ENCODE data around the gene SRCAP. TPM values are rescaled to one million over a fixed set of nuclear protein-coding genes. Genes with fewer than 3 reads are reported as not detected.

The SRCAP gene
- total RNA-seq, 1 donor from 2014 or later = 24.5 TPM

GRCh38 chr16:30723725-30724355 is 24.9 kb downstream of the SRCAP start:
- peaks cover 67 to 79% of the 10 kb centered on the region in 2 donors for H3K36me3 ChIP-seq
- H3K27me3 ChIP-seq = no peaks in the 10 kb centered on the region
- H3K9me3 ChIP-seq = no peaks in the 10 kb centered on the region
- TF ChIP-seq CTCF (IDR thresholded peaks at IDR 0.05) = no peak
- no peak overlapping the region for H3K27ac ChIP-seq
- no peaks in the 10 kb centered on the region for H3K4me1 ChIP-seq
- DNase-seq (ENCODE audit: low spot score in 2 of 2) = no peak
- intact Hi-C loops (cut with DNase I) = no loop called here
- H3K4me3 ChIP-seq = no peak overlapping the region

DNA sequence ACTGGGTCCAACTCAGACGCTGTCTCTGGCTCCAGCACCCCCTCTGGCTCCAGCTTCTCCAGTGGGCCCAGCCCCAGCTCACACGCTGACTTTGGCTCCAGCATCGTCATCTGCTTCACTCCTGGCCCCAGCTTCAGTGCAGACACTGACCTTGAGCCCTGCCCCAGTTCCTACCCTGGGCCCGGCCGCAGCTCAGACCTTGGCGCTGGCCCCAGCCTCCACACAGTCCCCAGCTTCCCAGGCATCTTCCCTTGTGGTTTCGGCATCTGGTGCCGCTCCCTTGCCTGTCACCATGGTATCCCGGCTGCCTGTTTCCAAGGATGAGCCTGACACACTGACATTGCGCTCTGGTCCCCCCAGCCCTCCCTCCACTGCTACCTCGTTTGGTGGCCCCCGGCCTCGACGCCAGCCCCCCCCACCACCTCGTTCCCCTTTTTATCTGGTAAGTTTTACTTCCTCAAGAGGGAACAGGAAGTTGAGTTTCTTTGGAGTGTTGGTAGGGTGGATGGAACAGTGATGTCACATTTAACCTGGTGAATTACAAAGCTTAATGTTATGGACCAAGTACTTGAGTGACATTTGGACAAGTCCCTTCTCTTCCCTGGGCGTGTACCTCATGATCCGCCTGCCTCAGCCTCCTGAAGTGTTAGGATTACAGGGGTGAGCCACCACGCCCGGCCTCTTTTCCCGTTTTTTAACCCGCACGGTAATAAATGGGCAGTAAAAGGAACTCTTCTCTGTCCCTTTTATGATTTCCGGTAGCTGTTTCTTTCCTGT is 25.9 kb downstream of the SRCAP start:
- intact Hi-C loops (cut with DNase I) = no loop called here
- Histone ChIP-seq H3K27me3 (no peaks in the 10 kb centered on the region), H3K27ac (peak overlapping the region in 1 of 2 donors; percentile 8), H3K4me1 (no peaks in the 10 kb centered on the region), H3K36me3 (peaks cover 68 to 80% of the 10 kb centered on the region in 2 donors), H3K4me3 (no peak overlapping the region), H3K9me3 (no peaks in the 10 kb centered on the region)
- no peak for DNase-seq (ENCODE audit: low spot score in 2 of 2)
- no peak for TF ChIP-seq CTCF (IDR thresholded peaks at IDR 0.05)

- peak overlapping the region in 1 of 2 donors; percentile 8 for H3K27ac ChIP-seq
- no peaks in the 10 kb centered on the region for H3K27me3 ChIP-seq
- H3K4me3 ChIP-seq = no peak overlapping the region
- TF ChIP-seq CTCF (IDR thresholded peaks at IDR 0.05) = no peak
- H3K4me1 ChIP-seq = no peaks in the 10 kb centered on the region
- DNase-seq (ENCODE audit: low spot score in 2 of 2) = no peak
- no peaks in the 10 kb centered on the region for H3K9me3 ChIP-seq
- peaks cover 68 to 80% of the 10 kb centered on the region in 2 donors for H3K36me3 ChIP-seq
- intact Hi-C loops (cut with DNase I) = no loop called here
Observed at GRCh38 chr16:30725418-30725792, 26.4 kb downstream of the SRCAP start.

GRCh38 chr16:30728321-30728720 is 29.4 kb downstream of the SRCAP start:
- no peak for DNase-seq (ENCODE audit: low spot score in 2 of 2)
- H3K36me3 ChIP-seq = peaks cover 62 to 80% of the 10 kb centered on the region in 2 donors
- H3K27ac ChIP-seq = no peak overlapping the region
- intact Hi-C loops (cut with DNase I) = no loop called here
- no peak overlapping the region for H3K4me3 ChIP-seq
- H3K27me3 ChIP-seq = no peaks in the 10 kb centered on the region
- H3K4me1 ChIP-seq = no peaks in the 10 kb centered on the region
- no peak for TF ChIP-seq CTCF (IDR thresholded peaks at IDR 0.05)
- H3K9me3 ChIP-seq = no peaks in the 10 kb centered on the region

DNA sequence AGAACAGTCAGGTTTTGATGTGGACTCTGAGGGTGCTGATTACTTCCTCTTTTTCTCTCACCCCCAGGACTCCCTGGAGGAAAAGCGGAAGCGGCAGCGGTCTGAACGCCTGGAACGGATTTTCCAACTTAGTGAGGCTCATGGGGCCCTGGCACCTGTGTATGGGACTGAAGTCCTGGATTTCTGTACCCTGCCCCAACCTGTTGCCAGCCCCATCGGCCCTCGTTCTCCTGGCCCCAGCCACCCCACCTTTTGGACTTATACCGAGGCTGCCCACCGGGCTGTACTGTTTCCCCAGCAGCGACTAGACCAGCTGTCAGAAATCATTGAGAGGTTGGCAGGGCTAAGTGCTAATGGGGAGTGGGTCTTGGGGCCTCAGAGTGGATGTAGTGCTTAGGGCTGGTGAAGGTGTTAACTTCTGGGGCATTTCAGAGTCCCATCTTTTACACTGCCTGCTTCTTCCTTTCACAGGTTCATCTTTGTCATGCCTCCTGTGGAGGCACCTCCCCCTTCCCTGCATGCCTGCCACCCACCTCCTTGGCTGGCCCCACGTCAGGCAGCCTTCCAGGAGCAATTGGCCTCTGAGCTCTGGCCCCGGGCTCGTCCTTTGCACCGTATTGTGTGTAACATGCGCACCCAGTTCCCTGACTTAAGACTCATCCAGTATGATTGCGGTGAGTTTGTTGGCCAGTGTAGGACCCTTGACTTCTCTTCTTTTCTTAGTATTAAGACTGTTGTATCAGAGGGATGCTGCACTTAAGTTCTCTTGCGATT is 30.1 kb downstream of the SRCAP start:
- Histone ChIP-seq H3K4me1 (no peaks in the 10 kb centered on the region), H3K27ac (no peak overlapping the region), H3K27me3 (no peaks in the 10 kb centered on the region), H3K36me3 (peaks cover 62 to 80% of the 10 kb centered on the region in 2 donors), H3K4me3 (no peak overlapping the region), H3K9me3 (no peaks in the 10 kb centered on the region)
- no peak for TF ChIP-seq CTCF (IDR thresholded peaks at IDR 0.05)
- intact Hi-C loops (cut with DNase I) = no loop called here
- DNase-seq (ENCODE audit: low spot score in 2 of 2) = no peak
